K562 (cell line): ENCODE data around the gene TBC1D1. TPM values are rescaled to one million over a fixed set of nuclear protein-coding genes. Genes with fewer than 3 reads are reported as not detected.

Experiments used
- ATAC-seq: fragments of 200-7000 bp; cut with Tn5 transposase; 3 replicates; pipeline ENCODE4 v1.9.1; 2020; ENCODE audit warnings: moderate library complexity
- BruUV-seq: library from RNA; stranded (reverse); fragments of 400-500 nt; replicated peaks from 2 replicates; lab custom pipeline; 2021; lab: Mats Ljungman, UMichigan
- CTCF ChIA-PET: fragments of 300-600 bp; formaldehyde crosslinking; extraction: SDS; loops from one replicate; lab custom pipeline; 2021; ENCODE audit warnings: low intra/inter-chr PET ratio; lab: Yijun Ruan, JAX
- POLR2A ChIA-PET: fragments of 300-600, 350-650 bp; sonication (Branson Sonifier 250); formaldehyde crosslinking; extraction: SDS; loops from one replicate; lab custom pipeline; 2021; ENCODE audit warnings: antibody characterized with exemption, inconsistent platforms; lab: Yijun Ruan, JAX
- DNase-seq, 4 experiments: peaks; one replicate each; pipeline versions ENCODE4 v3.0.0 to v3.0.0-alpha.2; 2011 to 2018; ENCODE audit warnings: low spot score in 3 of 4, mixed read lengths in 3 of 4; ENCODE audit errors: extremely low read depth in 1 of 4
- FAIRE-seq: peaks from 2 replicates; lab custom pipeline; 2011; peaks lifted over from hg19 to GRCh38; lab: Jason Lieb, UNC
- H2AFZ ChIP-seq: 2 replicates; pipeline ENCODE4 v1.6.0; 2011; ENCODE audit warnings: low read depth, low read length, control low read depth, inconsistent platforms
- H3K27ac ChIP-seq: fragments of 200-600 bp; 3 replicates; pipeline ENCODE4 v1.8.0; 2011; ENCODE audit warnings: low read depth, mild to moderate bottlenecking, control low read depth, inconsistent platforms, low read length, moderate library complexity, mixed read lengths; ENCODE audit errors: extremely low read depth
- H3K27me3 ChIP-seq, 2 experiments: fragments of 300-600 bp in 1 of 2; 2 replicates in 1 of 2; 3 replicates in 1 of 2; pipeline versions ENCODE4 v1.6.0 to v1.8.0; 2011; ENCODE audit warnings: inconsistent platforms in 2 of 2, low read length in 2 of 2, mild to moderate bottlenecking in 1 of 2, mixed read lengths in 1 of 2, moderate library complexity in 1 of 2; ENCODE audit not compliant: control insufficient read depth in 2 of 2, insufficient read depth in 2 of 2
- H3K36me3 ChIP-seq: fragments of 300-600 bp; 3 replicates; pipeline ENCODE4 v1.8.0; 2011; ENCODE audit warnings: mild to moderate bottlenecking, low read length, inconsistent platforms; ENCODE audit not compliant: control insufficient read depth, insufficient read depth
- H3K4me1 ChIP-seq, 2 experiments: fragments of 200-600 bp in 1 of 2; replicated peaks in 1 of 2; 2 replicates in 1 of 2; 3 replicates in 1 of 2; pipeline versions ENCODE4 v1.5.1 to v1.8.0; 2011; ENCODE audit warnings: inconsistent platforms in 2 of 2, low read length in 2 of 2, mild to moderate bottlenecking in 1 of 2, mixed read lengths in 1 of 2, moderate library complexity in 1 of 2; ENCODE audit not compliant: control insufficient read depth in 2 of 2, insufficient read depth in 2 of 2
- H3K4me2 ChIP-seq: 2 replicates; pipeline ENCODE4 v1.6.1; 2011; ENCODE audit warnings: low read length, control low read depth, inconsistent platforms, mixed read lengths; ENCODE audit not compliant: insufficient read depth
- H3K4me3 ChIP-seq: fragments of 200-600 bp; sonication (generic), shearing (Covaris generic); 2 replicates; pipeline ENCODE4 v1.5.1; 2016; ENCODE audit warnings: control low read depth, inconsistent platforms
- H3K79me2 ChIP-seq: fragments of 200-600 bp; 3 replicates; pipeline ENCODE4 v1.8.0; 2011; ENCODE audit warnings: low read length, inconsistent platforms; ENCODE audit not compliant: control insufficient read depth, insufficient read depth
- H3K9ac ChIP-seq, 2 experiments: 2 replicates each; pipeline versions ENCODE4 v1.6.0 to v1.6.1; 2011; ENCODE audit warnings: low read depth in 2 of 2, low read length in 2 of 2, control low read depth in 1 of 2, inconsistent platforms in 1 of 2, mild to moderate bottlenecking in 1 of 2, mixed read lengths in 1 of 2; ENCODE audit not compliant: insufficient read depth in 1 of 2
- H3K9me1 ChIP-seq: one replicate; pipeline ENCODE4 v1.6.0; 2011; ENCODE audit warnings: inconsistent platforms, mild to moderate bottlenecking, low read length, moderate library complexity; ENCODE audit not compliant: control insufficient read depth, insufficient read depth
- H3K9me3 ChIP-seq: replicated peaks from 2 replicates; pipeline ENCODE4 v1.5.1; 2011; ENCODE audit warnings: low read depth, low read length, inconsistent platforms; ENCODE audit not compliant: control insufficient read depth, insufficient read depth
- H4K20me1 ChIP-seq: replicated peaks from 2 replicates; pipeline ENCODE4 v1.6.1; 2011; ENCODE audit warnings: low read length, inconsistent platforms, mixed read lengths; ENCODE audit not compliant: control insufficient read depth, insufficient read depth
- BACH1 ChIP-seq: fragments of 200-800 bp; sonication (Bioruptor generic); IDR thresholded peaks from 2 replicates; pipeline ENCODE4 v1.6.1; 2016; ENCODE audit warnings: missing genetic modification characterization, missing compliant biosample characterization
- CBFA2T2 ChIP-seq: fragments of 450-650 bp; conservative IDR thresholded peaks from 2 replicates; pipeline ENCODE4 v1.6.1; 2017; ENCODE audit warnings: mild to moderate bottlenecking
- CEBPB ChIP-seq: fragments of 450-650 bp; IDR thresholded peaks from 2 replicates; pipeline ENCODE4 v1.6.1; 2016; ENCODE audit warnings: missing genetic modification characterization, missing compliant biosample characterization
- KDM5B ChIP-seq: fragments of 200-600 bp; sonication (generic); IDR thresholded peaks from 2 replicates; pipeline ENCODE4 v1.6.1; 2012; ENCODE audit warnings: low read depth, mild to moderate bottlenecking, moderate library complexity, low read length, control low read depth, inconsistent platforms; ENCODE audit not compliant: insufficient replicate concordance
- KLF10 ChIP-seq: fragments of 250-450 bp; sonication (Bioruptor Pico); IDR thresholded peaks from 2 replicates; pipeline ENCODE4 v1.6.1; 2021; ENCODE audit warnings: matching md5 sums
- PCBP2 ChIP-seq: fragments of 200-400 bp; formaldehyde crosslinking; IDR thresholded peaks from 2 replicates; pipeline ENCODE4 v1.6.1; 2018; ENCODE audit warnings: low read length, low read depth, mild to moderate bottlenecking, moderate library complexity; ENCODE audit not compliant: poor library complexity, severe bottlenecking
- POLR2H ChIP-seq: IDR thresholded peaks from 2 replicates; pipeline ENCODE4 v1.6.1; 2016; ENCODE audit warnings: missing genetic modification characterization, low read depth, mild to moderate bottlenecking, control low read depth, missing compliant biosample characterization, moderate library complexity
- SAFB2 ChIP-seq: fragments of 200-400 bp; formaldehyde crosslinking; IDR thresholded peaks from 2 replicates; pipeline ENCODE4 v1.6.1; 2018; ENCODE audit warnings: borderline replicate concordance, low read length, low read depth, moderate library complexity; ENCODE audit not compliant: severe bottlenecking
- SIN3B ChIP-seq: fragments of 450-650 bp; IDR thresholded peaks from 2 replicates; pipeline ENCODE4 v1.6.1; 2017; ENCODE audit warnings: low read depth, mild to moderate bottlenecking, moderate library complexity
- SMARCA4 ChIP-seq: fragments of 450-650 bp; IDR thresholded peaks from 2 replicates; pipeline ENCODE4 v1.6.1; 2016
- SNIP1 ChIP-seq: fragments of 450-650 bp; IDR thresholded peaks from 2 replicates; pipeline ENCODE4 v1.7.1; 2017; ENCODE audit warnings: low read depth, mild to moderate bottlenecking
- ZNF12 ChIP-seq: sonication (generic); formaldehyde crosslinking; IDR thresholded peaks from 2 replicates; pipeline ENCODE4 v1.4.0; 2020; ENCODE audit warnings: mild to moderate bottlenecking, missing genetic modification reagents
- WGBS: fragments of 100-300 bp; shearing (Covaris generic); methylation state at CpG from one replicate; pipeline ENCODE4 v1.1.6; 2016; ENCODE audit warnings: low coverage, mixed read lengths; ENCODE audit not compliant: insufficient coverage; ENCODE audit errors: missing lambda C conversion rate; 5-methylcytosine and 5-hydroxymethylcytosine counted together
- in situ Hi-C: fragments of 300-500 bp; cut with MboI; formaldehyde crosslinking; loops from 4 replicates; pipeline ENCODE4 v1.15.0; 2018; ENCODE audit warnings: inconsistent platforms, mixed read lengths
- intact Hi-C: fragments of 100-400 bp; cut with micrococcal nuclease; formaldehyde crosslinking; loops from 2 replicates; pipeline ENCODE4 v1.14.2; 2022
- polyA plus RNA-seq, 8 experiments: library from polyadenylated mRNA; depleted of rRNA in 4 of 8; stranded (reverse) in 5 of 8; unstranded in 3 of 8; fragments of >200 nt; fragmentation: Nextera tagmentation in 2 of 8; fragmentation: Illumina TruSeq in 1 of 8; extraction: Ambion mirVana in 2 of 8; extraction: Trizol in 1 of 8; gene quantifications; 2 replicates each; pipeline versions ENCODE4 v1.2.1 to v1.2.3, GENCODE V29; 2011 to 2014; ENCODE audit warnings: inconsistent platforms in 1 of 8, missing spikeins in 1 of 8
- total RNA-seq, 7 experiments: library from RNA; depleted of rRNA in 6 of 7; stranded (reverse); fragments of >200 nt in 6 of 7; fragmentation: Illumina TruSeq in 2 of 7; extraction: Trizol in 2 of 7; gene quantifications; 2 replicates each; pipeline versions ENCODE4 v1.2.1 to v1.2.3, GENCODE V29; 2011 to 2021; ENCODE audit warnings: low replicate concordance in 1 of 7
- TF ChIP-seq, protein P1 (sequence below): fragments of 250-450 bp; sonication (Bioruptor Pico); IDR thresholded peaks from 2 replicates; pipeline ENCODE4 v1.5.0; 2020; ENCODE audit warnings: mild to moderate bottlenecking
- TF ChIP-seq, protein P2 (sequence below), 2 experiments: fragments of 200-800 bp in 1 of 2; sonication (Bioruptor generic) in 1 of 2; sonication (generic) in 1 of 2; formaldehyde crosslinking in 1 of 2; IDR thresholded peaks in 1 of 2; conservative IDR thresholded peaks in 1 of 2; 2 replicates each; pipeline versions ENCODE4 v1.5.0 to v1.6.1; 2016 to 2020; ENCODE audit warnings: missing compliant biosample characterization in 1 of 2, missing genetic modification characterization in 1 of 2, missing genetic modification reagents in 1 of 2
- TF ChIP-seq, protein P3 (sequence below): fragments of 450-650 bp; IDR thresholded peaks from 2 replicates; pipeline ENCODE4 v1.6.1; 2016; ENCODE audit warnings: missing biosample characterization, missing genetic modification characterization
- TF ChIP-seq, protein P4 (sequence below): fragments of 450-650 bp; IDR thresholded peaks from 2 replicates; pipeline ENCODE4 v1.6.1; 2016

Gene TBC1D1
- total and polyA plus RNA-seq, 9 of the 15 experiments (the other 6 are each of a cell fraction or from before 2014, with no cell fraction given) = 0.59 to 14.2 (median 8.8) TPM

DNA sequence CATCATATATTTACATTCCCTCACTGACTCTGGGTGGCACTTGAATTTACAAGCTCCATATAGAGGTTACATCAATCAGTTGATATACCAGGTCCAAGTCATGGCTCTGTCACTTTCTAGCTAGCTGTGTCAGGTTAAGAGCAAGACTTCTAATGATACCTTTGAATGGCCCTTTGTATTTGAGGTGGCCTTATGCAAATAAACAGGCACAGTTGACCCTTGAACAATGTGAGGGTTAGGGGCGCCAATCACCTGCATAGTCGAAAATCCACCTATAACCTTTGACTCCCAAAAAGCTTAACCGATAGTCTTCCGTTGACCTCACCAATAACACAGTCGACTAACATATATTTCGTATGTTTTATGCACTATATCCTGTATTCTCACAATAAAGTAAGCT, 68.0 kb downstream of the TBC1D1 start (continued):
- TF ChIP-seq PCBP2 (no peak), CBFA2T2 (no peak), CEBPB (tag) (no peak), BACH1 (tag) (no peak)
- TF ChIP-seq, protein P1, sequence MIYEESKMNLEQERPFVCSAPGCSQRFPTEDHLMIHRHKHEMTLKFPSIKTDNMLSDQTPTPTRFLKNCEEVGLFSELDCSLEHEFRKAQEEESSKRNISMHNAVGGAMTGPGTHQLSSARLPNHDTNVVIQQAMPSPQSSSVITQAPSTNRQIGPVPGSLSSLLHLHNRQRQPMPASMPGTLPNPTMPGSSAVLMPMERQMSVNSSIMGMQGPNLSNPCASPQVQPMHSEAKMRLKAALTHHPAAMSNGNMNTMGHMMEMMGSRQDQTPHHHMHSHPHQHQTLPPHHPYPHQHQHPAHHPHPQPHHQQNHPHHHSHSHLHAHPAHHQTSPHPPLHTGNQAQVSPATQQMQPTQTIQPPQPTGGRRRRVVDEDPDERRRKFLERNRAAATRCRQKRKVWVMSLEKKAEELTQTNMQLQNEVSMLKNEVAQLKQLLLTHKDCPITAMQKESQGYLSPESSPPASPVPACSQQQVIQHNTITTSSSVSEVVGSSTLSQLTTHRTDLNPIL = no peak
- TF ChIP-seq, all 486 proteins: peak for 0

DNA sequence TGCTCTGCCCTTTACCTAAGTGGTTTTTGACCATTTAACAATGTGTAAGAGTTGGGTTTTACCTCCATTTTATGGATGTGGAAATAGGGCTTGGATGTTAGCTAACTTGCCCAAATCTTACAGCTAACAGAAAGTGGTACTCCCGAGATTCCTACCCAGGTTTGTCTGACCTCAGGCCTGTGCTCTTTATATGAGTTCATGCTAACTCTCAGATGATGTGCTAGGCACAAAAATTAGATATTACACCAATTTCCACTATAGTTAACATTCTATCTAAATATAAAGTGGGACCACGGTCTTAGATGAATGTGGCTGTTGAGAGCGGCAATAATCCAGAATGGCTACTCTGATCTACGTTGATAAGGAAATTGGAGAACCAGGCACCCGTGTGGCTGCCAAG, 69.2 kb downstream of the TBC1D1 start, which contains the start of gene PTTG2:
Gene PTTG2, plus strand, starts transcription at position 301 of the 400 bp plus-strand sequence. Its CDS starts 37 bp downstream, at position 338.
- intact Hi-C loops = no loop called here
- Histone ChIP-seq H3K4me2 (no peak within 1 kb of the TSS), H3K36me3 (no peaks in the 10 kb centered on the region), H3K27me3 (peaks cover 15 to 23% of the 10 kb centered on the region in 2 experiments), H3K4me3 (no peak within 1 kb of the TSS), H3K27ac (no peak within 1 kb of the TSS), H3K79me2 (no peaks in the 10 kb centered on the region), H3K9ac (no peak within 1 kb of the TSS), H2AFZ (no peak within 1 kb of the TSS), H3K4me1 (no peaks in the 10 kb centered on the region), H3K9me3 (no peaks in the 10 kb centered on the region), H4K20me1 (no peaks in the 10 kb centered on the region), H3K9me1 (no peaks in the 10 kb centered on the region)
- ATAC-seq (no peak), FAIRE-seq (no peak), DNase-seq (no peak)
- BruUV-seq = no TSS peak
- CTCF ChIA-PET = no interaction called here
- WGBS = 0% methylated on average over 5 of the region's 5 CpGs
- POLR2A ChIA-PET = no interaction called here
- in situ Hi-C loops = no loop called here
- TF ChIP-seq, protein P2, sequence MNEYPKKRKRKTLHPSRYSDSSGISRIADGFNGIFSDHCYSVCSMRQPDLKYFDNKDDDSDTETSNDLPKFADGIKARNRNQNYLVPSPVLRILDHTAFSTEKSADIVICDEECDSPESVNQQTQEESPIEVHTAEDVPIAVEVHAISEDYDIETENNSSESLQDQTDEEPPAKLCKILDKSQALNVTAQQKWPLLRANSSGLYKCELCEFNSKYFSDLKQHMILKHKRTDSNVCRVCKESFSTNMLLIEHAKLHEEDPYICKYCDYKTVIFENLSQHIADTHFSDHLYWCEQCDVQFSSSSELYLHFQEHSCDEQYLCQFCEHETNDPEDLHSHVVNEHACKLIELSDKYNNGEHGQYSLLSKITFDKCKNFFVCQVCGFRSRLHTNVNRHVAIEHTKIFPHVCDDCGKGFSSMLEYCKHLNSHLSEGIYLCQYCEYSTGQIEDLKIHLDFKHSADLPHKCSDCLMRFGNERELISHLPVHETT (CRISPR knock-in tag; conservative IDR thresholded peaks at IDR 0.05 in 1 of 2, IDR thresholded peaks at IDR 0.05 in 1 of 2) = no peak
- TF ChIP-seq, protein P3, sequence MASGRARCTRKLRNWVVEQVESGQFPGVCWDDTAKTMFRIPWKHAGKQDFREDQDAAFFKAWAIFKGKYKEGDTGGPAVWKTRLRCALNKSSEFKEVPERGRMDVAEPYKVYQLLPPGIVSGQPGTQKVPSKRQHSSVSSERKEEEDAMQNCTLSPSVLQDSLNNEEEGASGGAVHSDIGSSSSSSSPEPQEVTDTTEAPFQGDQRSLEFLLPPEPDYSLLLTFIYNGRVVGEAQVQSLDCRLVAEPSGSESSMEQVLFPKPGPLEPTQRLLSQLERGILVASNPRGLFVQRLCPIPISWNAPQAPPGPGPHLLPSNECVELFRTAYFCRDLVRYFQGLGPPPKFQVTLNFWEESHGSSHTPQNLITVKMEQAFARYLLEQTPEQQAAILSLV (tag) = no peak
- TF ChIP-seq POLR2H (tag) = no peak
- TF ChIP-seq, protein P4, sequence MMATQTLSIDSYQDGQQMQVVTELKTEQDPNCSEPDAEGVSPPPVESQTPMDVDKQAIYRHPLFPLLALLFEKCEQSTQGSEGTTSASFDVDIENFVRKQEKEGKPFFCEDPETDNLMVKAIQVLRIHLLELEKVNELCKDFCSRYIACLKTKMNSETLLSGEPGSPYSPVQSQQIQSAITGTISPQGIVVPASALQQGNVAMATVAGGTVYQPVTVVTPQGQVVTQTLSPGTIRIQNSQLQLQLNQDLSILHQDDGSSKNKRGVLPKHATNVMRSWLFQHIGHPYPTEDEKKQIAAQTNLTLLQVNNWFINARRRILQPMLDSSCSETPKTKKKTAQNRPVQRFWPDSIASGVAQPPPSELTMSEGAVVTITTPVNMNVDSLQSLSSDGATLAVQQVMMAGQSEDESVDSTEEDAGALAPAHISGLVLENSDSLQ = no peak
- TF ChIP-seq SAFB2 = no peak
- TF ChIP-seq SMARCA4 = no peak
- no peak for TF ChIP-seq SNIP1
- no peak for TF ChIP-seq KDM5B
- TF ChIP-seq ZNF12 (CRISPR knock-in tag) = no peak
- TF ChIP-seq KLF10 = no peak
- no peak for TF ChIP-seq SIN3B
